Colonic mucosa (tissue), 4 donors: ENCODE data around the gene NRDC. TPM values are rescaled to one million over a fixed set of nuclear protein-coding genes. Genes with fewer than 3 reads are reported as not detected.
A peak's percentile ranks its signal among the peaks of the same experiment; 100 is the strongest.

Experiments
- DNase-seq: peaks from one replicate; pipeline ENCODE4 v3.0.0-alpha.2; 2020
- H3K27ac ChIP-seq: fragments of 200-600 bp; one replicate; pipeline ENCODE4 v1.8.0; 2021
- H3K27me3 ChIP-seq: fragments of 200-600 bp; one replicate; pipeline ENCODE4 v1.8.0; 2021
- H3K36me3 ChIP-seq: fragments of 200-600 bp; one replicate; pipeline ENCODE4 v1.8.0; 2021
- H3K4me1 ChIP-seq: fragments of 200-600 bp; one replicate; pipeline ENCODE4 v1.8.0; 2021; ENCODE audit warnings: mild to moderate bottlenecking
- H3K4me3 ChIP-seq: fragments of 200-600 bp; one replicate; pipeline ENCODE4 v1.8.0; 2021
- H3K9ac ChIP-seq, 2 donors: one replicate each; pipeline ENCODE4 v1.7.0; 2013; ENCODE audit warnings: control low read depth in 2 of 2, low read depth in 2 of 2, low read length in 2 of 2
- H3K9me3 ChIP-seq: fragments of 200-600 bp; one replicate; pipeline ENCODE4 v1.8.0; 2021
- CTCF ChIP-seq: fragments of 200-600 bp; IDR thresholded peaks from one replicate; pipeline ENCODE4 v1.8.0; 2022; ENCODE audit warnings: antibody characterized with exemption, mild to moderate bottlenecking
- intact Hi-C: fragments of 100-400 bp; cut with DNase I; formaldehyde crosslinking; loops from one replicate; pipeline ENCODE4 v1.14.1; 2022
- total RNA-seq, 2 donors: library from RNA; stranded (reverse); fragmentation: NEBNext Ultra II Directional in 1 of 2; extraction: Animal tissue kit (Norgen Biotek cat#: 25700) in 1 of 2; gene quantifications; one replicate each; pipeline ENCODE4 v1.2.1, GENCODE V29; 2021
- donor health status: healthy.
- donor health status: DM: no; HTN: no; CAD: no.
- donor health status: DM: no; HTN: no; CAD: no.

NRDC gene
- total RNA-seq, 2 donors from 2014 or later = 89.0 to 108 TPM

GRCh38 chr1:51788938-51789337 lies 89.6 kb downstream of the NRDC start:
- H3K9ac ChIP-seq = no peak overlapping the region
- peaks cover 10% of the 10 kb centered on the region for H3K36me3 ChIP-seq
- intact Hi-C loops = no loop called here
- no peak overlapping the region for H3K27ac ChIP-seq
- no peak for TF ChIP-seq CTCF
- no peaks in the 10 kb centered on the region for H3K9me3 ChIP-seq
- no peaks in the 10 kb centered on the region for H3K27me3 ChIP-seq
- H3K4me3 ChIP-seq = no peak overlapping the region
- H3K4me1 ChIP-seq = no peaks in the 10 kb centered on the region
- no peak for DNase-seq

GRCh38 chr1:51784997-51785421 lies 93.5 kb downstream of the NRDC start:
- Histone ChIP-seq H3K9me3 (no peaks in the 10 kb centered on the region), H3K36me3 (peaks cover 4% of the 10 kb centered on the region), H3K4me3 (no peak overlapping the region), H3K27ac (no peak overlapping the region), H3K9ac (no peak overlapping the region), H3K27me3 (no peaks in the 10 kb centered on the region), H3K4me1 (no peaks in the 10 kb centered on the region)
- intact Hi-C loops = no loop called here
- DNase-seq = no peak
- no peak for TF ChIP-seq CTCF

- no peak for DNase-seq
- H3K36me3 ChIP-seq = no peaks in the 10 kb centered on the region
- H3K9me3 ChIP-seq = no peaks in the 10 kb centered on the region
- H3K4me3 ChIP-seq = no peak overlapping the region
- no peaks in the 10 kb centered on the region for H3K27me3 ChIP-seq
- no peak overlapping the region for H3K9ac ChIP-seq
- no peak overlapping the region for H3K27ac ChIP-seq
- TF ChIP-seq CTCF = no peak
- H3K4me1 ChIP-seq = no peaks in the 10 kb centered on the region
- intact Hi-C loops = no loop called here
Observed at GRCh38 chr1:51780927-51781326, 97.6 kb downstream of the NRDC start.

- no peaks in the 10 kb centered on the region for H3K4me1 ChIP-seq
- no peak for TF ChIP-seq CTCF
- H3K36me3 ChIP-seq = no peaks in the 10 kb centered on the region
- no peak overlapping the region for H3K4me3 ChIP-seq
- no peak for DNase-seq
- no peaks in the 10 kb centered on the region for H3K27me3 ChIP-seq
- no peak overlapping the region for H3K9ac ChIP-seq
- intact Hi-C loops = no loop called here
- H3K9me3 ChIP-seq = no peaks in the 10 kb centered on the region
- H3K27ac ChIP-seq = no peak overlapping the region
Observed at GRCh38 chr1:51776408-51776807, 102.1 kb downstream of the NRDC start.

- Histone ChIP-seq H3K27ac (no peak overlapping the region), H3K4me3 (no peak overlapping the region), H3K36me3 (no peaks in the 10 kb centered on the region), H3K27me3 (no peaks in the 10 kb centered on the region), H3K4me1 (no peaks in the 10 kb centered on the region), H3K9ac (no peak overlapping the region), H3K9me3 (no peaks in the 10 kb centered on the region)
- intact Hi-C loops = loop anchor here (10.0 kb wide), 1 partner anchor 144 kb away; no protein-coding TSS in a partner anchor
- TF ChIP-seq CTCF = peak; percentile 86
- no peak for DNase-seq
Observed at GRCh38 chr1:51768971-51769588, 109.4 kb downstream of the NRDC start.
